GM12891 (cell line): ENCODE measurements around the gene RUSF1.

ENCODE experiments used
- POLR2A ChIP-seq: IDR thresholded peaks from 2 replicates; pipeline ENCODE4 v1.6.1; 2011; ENCODE audit warnings: low read depth, low read length, control low read depth
- TAF1 ChIP-seq: IDR thresholded peaks from 2 replicates; pipeline ENCODE4 v1.6.1; 2011; ENCODE audit warnings: low read depth, low read length, control low read depth

DNA sequence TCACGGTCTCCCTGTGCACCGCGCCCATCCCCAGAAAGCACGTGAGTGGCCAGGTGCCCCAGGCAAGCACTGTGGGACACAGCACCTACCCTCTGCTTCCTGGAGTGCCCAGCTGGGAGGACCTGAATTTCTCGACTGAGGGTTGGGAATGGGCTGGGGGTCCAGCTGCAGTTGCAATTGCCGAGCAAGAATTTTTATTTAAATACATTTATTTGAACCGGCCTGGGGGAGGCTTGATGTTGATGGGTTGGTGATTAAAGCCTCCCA is 19.0 kb downstream of the RUSF1 start:
- TF ChIP-seq POLR2A (no peak), TAF1 (no peak)
